ENCODE results near the gene COL5A2.

The COL5A2 gene

GRCh38 chr2:189163889-189164288 lies 15.7 kb downstream of the COL5A2 start:
- no peak for TF ChIP-seq CTCF (conservative IDR thresholded peaks at IDR 0.05; ENCODE audit: low read depth)
- ChIA-PET CTCF (interaction anchor here (0.6 kb wide), 2 partner anchors 16 to 18 kb away, joined by 3 read pairs; no protein-coding TSS in a partner anchor), POLR2A (ENCODE audit: low non-redundant PET) (no interaction called here)
- H3K27ac ChIP-seq = no peak overlapping the region
- no peak for DNase-seq (ENCODE audit: low spot score)

GRCh38 chr2:189162566-189162965 lies 17.0 kb downstream of the COL5A2 start:
- no peak for DNase-seq (ENCODE audit: low spot score)
- CTCF ChIA-PET = no interaction called here
- no peak overlapping the region for H3K27ac ChIP-seq
- POLR2A ChIA-PET (ENCODE audit: low non-redundant PET) = no interaction called here
- TF ChIP-seq CTCF (conservative IDR thresholded peaks at IDR 0.05; ENCODE audit: low read depth) = no peak

- ChIA-PET CTCF (no interaction called here), POLR2A (ENCODE audit: low non-redundant PET) (no interaction called here)
- TF ChIP-seq CTCF (conservative IDR thresholded peaks at IDR 0.05; ENCODE audit: low read depth) = no peak
- no peak for DNase-seq (ENCODE audit: low spot score)
- H3K27ac ChIP-seq = no peak overlapping the region
These were observed 17.7 kb downstream of the COL5A2 start for GRCh38 chr2:189161894-189162293.

GRCh38 chr2:189159717-189160116 lies 19.8 kb downstream of the COL5A2 start:
- POLR2A ChIA-PET (ENCODE audit: low non-redundant PET) = no interaction called here
- DNase-seq (ENCODE audit: low spot score) = no peak
- CTCF ChIA-PET = interaction anchor here (0.6 kb wide), 1 partner anchor 18 kb away, joined by 3 read pairs; no protein-coding TSS in a partner anchor
- H3K27ac ChIP-seq = no peak overlapping the region
- no peak for TF ChIP-seq CTCF (conservative IDR thresholded peaks at IDR 0.05; ENCODE audit: low read depth)

GRCh38 chr2:189159273-189159672 lies 20.3 kb downstream of the COL5A2 start:
- POLR2A ChIA-PET (ENCODE audit: low non-redundant PET) = no interaction called here
- CTCF ChIA-PET = interaction anchor here (0.6 kb wide), 1 partner anchor 8 kb away, joined by 4 read pairs; no protein-coding TSS in a partner anchor
- TF ChIP-seq CTCF (conservative IDR thresholded peaks at IDR 0.05; ENCODE audit: low read depth) = no peak
- DNase-seq (ENCODE audit: low spot score) = no peak
- no peak overlapping the region for H3K27ac ChIP-seq

GRCh38 chr2:189157939-189158338 lies 21.6 kb downstream of the COL5A2 start:
- TF ChIP-seq CTCF (conservative IDR thresholded peaks at IDR 0.05; ENCODE audit: low read depth) = no peak
- H3K27ac ChIP-seq = no peak overlapping the region
- DNase-seq (ENCODE audit: low spot score) = no peak
- POLR2A ChIA-PET (ENCODE audit: low non-redundant PET) = no interaction called here
- CTCF ChIA-PET = no interaction called here

GRCh38 chr2:189157456-189157855 lies 22.1 kb downstream of the COL5A2 start:
- TF ChIP-seq CTCF (conservative IDR thresholded peaks at IDR 0.05; ENCODE audit: low read depth) = no peak
- DNase-seq (ENCODE audit: low spot score) = no peak
- no peak overlapping the region for H3K27ac ChIP-seq
- POLR2A ChIA-PET (ENCODE audit: low non-redundant PET) = no interaction called here
- CTCF ChIA-PET = no interaction called here
